Activated CD8-positive, alpha-beta memory T cell treated with anti-CD3 and anti-CD28 coated beads, Interleukin-2, amount 50 U/mL, for 24 hours (primary cell): ENCODE measurements around the gene PIK3R5.

Experiments used
- DNase-seq: peaks from one replicate; pipeline ENCODE4 v3.0.0-alpha.2; 2020; ENCODE audit errors: extremely low read depth

The PIK3R5 gene

GRCh38 chr17:8924595-8924994 is 40.9 kb downstream of the PIK3R5 start:
- no peak for DNase-seq

GRCh38 chr17:8923762-8924161 is 41.7 kb downstream of the PIK3R5 start:
- DNase-seq, result no peak

- DNase-seq, result no peak
Observed at GRCh38 chr17:8922928-8923327, 42.6 kb downstream of the PIK3R5 start.

GRCh38 chr17:8922451-8922850 is 43.1 kb downstream of the PIK3R5 start:
- no peak for DNase-seq

GRCh38 chr17:8921147-8921546 is 44.4 kb downstream of the PIK3R5 start:
- DNase-seq, result no peak

- DNase-seq, result no peak
Observed at GRCh38 chr17:8918807-8919465, 46.6 kb downstream of the PIK3R5 start.

GRCh38 chr17:8916466-8916865 is 49.0 kb downstream of the PIK3R5 start:
- DNase-seq, result no peak

GRCh38 chr17:8914554-8914953 is 51.0 kb downstream of the PIK3R5 start:
- no peak for DNase-seq

GRCh38 chr17:8913879-8914278 is 51.6 kb downstream of the PIK3R5 start:
- DNase-seq, result no peak

GRCh38 chr17:8913091-8913490 is 52.4 kb downstream of the PIK3R5 start:
- no peak for DNase-seq

GRCh38 chr17:8912084-8912981 is 53.2 kb downstream of the PIK3R5 start:
- no peak for DNase-seq

- DNase-seq, result no peak
Observed at GRCh38 chr17:8910969-8911604, 54.4 kb downstream of the PIK3R5 start.

GRCh38 chr17:8909586-8910270 is 55.8 kb downstream of the PIK3R5 start:
- DNase-seq, result no peak

- no peak for DNase-seq
Observed at GRCh38 chr17:8905331-8905730, 60.2 kb downstream of the PIK3R5 start.

GRCh38 chr17:8904686-8905085 is 60.8 kb downstream of the PIK3R5 start:
- no peak for DNase-seq

GRCh38 chr17:8904201-8904600 is 61.3 kb downstream of the PIK3R5 start:
- no peak for DNase-seq

- no peak for DNase-seq
Observed at GRCh38 chr17:8900626-8901585, 64.6 kb downstream of the PIK3R5 start.

- DNase-seq, result no peak
Observed at GRCh38 chr17:8900207-8900606, 65.3 kb downstream of the PIK3R5 start.

GRCh38 chr17:8898636-8899035 is 66.9 kb downstream of the PIK3R5 start:
- DNase-seq, result no peak

- DNase-seq, result no peak
Observed at GRCh38 chr17:8898126-8898525, 67.4 kb downstream of the PIK3R5 start.
